Spinal cord (tissue), 10 donors: ENCODE results near the gene SERPINB6. TPM values are rescaled to one million over a fixed set of nuclear protein-coding genes. Genes with fewer than 3 reads are reported as not detected.
"Not testable (repeated sequence)": the region's sequence is repeated elsewhere in the genome, so short reads cannot be mapped to it uniquely, and the experiment has no call there.

Experiments
- DNase-seq, 6 donors: peaks; one replicate each; pipeline versions ENCODE4 v3.0.0 to v3.0.0-alpha.2; 2013 to 2015; ENCODE audit warnings: low spot score in 6 of 6, low read depth in 4 of 6
- H3K27ac ChIP-seq: one replicate; pipeline ENCODE4 v1.5.1; 2013; ENCODE audit warnings: low read depth, low read length, control low read depth
- H3K27me3 ChIP-seq: one replicate; pipeline ENCODE4 v1.6.1; 2013; ENCODE audit warnings: low read length; ENCODE audit not compliant: control insufficient read depth, insufficient read depth
- H3K36me3 ChIP-seq: one replicate; pipeline ENCODE4 v1.6.1; 2013; ENCODE audit warnings: low read length; ENCODE audit not compliant: control insufficient read depth, insufficient read depth
- H3K4me1 ChIP-seq: one replicate; pipeline ENCODE4 v1.6.1; 2013; ENCODE audit warnings: low read length; ENCODE audit not compliant: control insufficient read depth, insufficient read depth
- H3K4me3 ChIP-seq: one replicate; pipeline ENCODE4 v1.5.1; 2013; ENCODE audit warnings: low read depth, low read length, control low read depth
- H3K9me3 ChIP-seq: one replicate; pipeline ENCODE4 v1.6.1; 2013; ENCODE audit warnings: low read length; ENCODE audit not compliant: control insufficient read depth, insufficient read depth
- WGBS: methylation state at CpG from one replicate; pipeline ENCODE4 v1.1.5; 2013; ENCODE audit warnings: missing lambda C conversion rate; ENCODE audit not compliant: insufficient coverage; 5-methylcytosine and 5-hydroxymethylcytosine counted together
- polyA plus RNA-seq, 2 donors: library from polyadenylated mRNA; unstranded; fragments of 120-200 nt; gene quantifications; one replicate each; pipeline ENCODE4 v1.2.1, GENCODE V29; 2013; ENCODE audit not compliant: insufficient read length in 2 of 2
- total RNA-seq, 2 donors: library from RNA; depleted of rRNA in 1 of 2; stranded (reverse); fragments of 120-200 nt in 1 of 2; fragments of >200 nt in 1 of 2; gene quantifications; one replicate each; pipeline versions ENCODE4 v1.2.3 to v1.2.4, GENCODE V29; 2013 to 2014
- donor health status: healthy.

The SERPINB6 gene
- total and polyA plus RNA-seq, 4 donors: 43.1 to 82.5 (median 76.8) TPM

GRCh38 chr6:3013486-3013885 is 42.1 kb upstream of the SERPINB6 start:
- peaks cover 41% of the 10 kb centered on the region for H3K36me3 ChIP-seq

GRCh38 chr6:3011592-3011991 is 40.2 kb upstream of the SERPINB6 start:
- H3K9me3 ChIP-seq: peaks cover 2% of the 10 kb centered on the region
- no peaks in the 10 kb centered on the region for H3K4me1 ChIP-seq
- DNase-seq: no peak
- H3K4me3 ChIP-seq: no peak overlapping the region
- peaks cover 35% of the 10 kb centered on the region for H3K36me3 ChIP-seq
- no peak overlapping the region for H3K27ac ChIP-seq
- H3K27me3 ChIP-seq: no peaks in the 10 kb centered on the region

More at GRCh38 chr6:3013486-3013885, 42.1 kb upstream of the SERPINB6 start:
- DNase-seq: no peak
- H3K4me1 ChIP-seq: no peaks in the 10 kb centered on the region
- H3K27me3 ChIP-seq: no peaks in the 10 kb centered on the region
- H3K4me3 ChIP-seq: no peak overlapping the region
- H3K27ac ChIP-seq: no peak overlapping the region
- H3K9me3 ChIP-seq: peaks cover 2% of the 10 kb centered on the region
- 81% methylated on average over 2 of the region's 2 CpGs for WGBS

- Histone ChIP-seq H3K27ac (no peak overlapping the region), H3K4me3 (no peak overlapping the region), H3K9me3 (peaks cover 2% of the 10 kb centered on the region), H3K36me3 (peaks cover 32% of the 10 kb centered on the region), H3K27me3 (no peaks in the 10 kb centered on the region), H3K4me1 (no peaks in the 10 kb centered on the region)
- no peak for DNase-seq
Measured at GRCh38 chr6:3011158-3011557, 39.8 kb upstream of the SERPINB6 start.

- peaks cover 30% of the 10 kb centered on the region for H3K36me3 ChIP-seq
- H3K27me3 ChIP-seq: no peaks in the 10 kb centered on the region
- 100% methylated on average over 1 of the region's 3 CpGs for WGBS
Measured at GRCh38 chr6:3009930-3010329, 38.6 kb upstream of the SERPINB6 start.

GRCh38 chr6:3008712-3009265 is 37.4 kb upstream of the SERPINB6 start:
- H3K4me3 ChIP-seq, DNase-seq, H3K27me3 ChIP-seq, H3K4me1 ChIP-seq, H3K9me3 ChIP-seq, H3K27ac ChIP-seq: not testable (repeated sequence)
- H3K36me3 ChIP-seq: peaks cover 29% of the 10 kb centered on the region
- WGBS: 50% methylated on average over 10 of the region's 17 CpGs

More at GRCh38 chr6:3009930-3010329, 38.6 kb upstream of the SERPINB6 start:
- Histone ChIP-seq H3K4me1 (no peaks in the 10 kb centered on the region), H3K9me3 (peaks cover 2% of the 10 kb centered on the region), H3K4me3 (no peak overlapping the region), H3K27ac (no peak overlapping the region)
- DNase-seq: no peak

- DNase-seq: no peak
- no peak overlapping the region for H3K4me3 ChIP-seq
- no peaks in the 10 kb centered on the region for H3K4me1 ChIP-seq
- H3K27me3 ChIP-seq: no peaks in the 10 kb centered on the region
- peaks cover 2% of the 10 kb centered on the region for H3K9me3 ChIP-seq
- no peak overlapping the region for H3K27ac ChIP-seq
- H3K36me3 ChIP-seq: peaks cover 25% of the 10 kb centered on the region
- 70% methylated on average over 3 of the region's 3 CpGs for WGBS
Measured at GRCh38 chr6:3007571-3007970, 36.2 kb upstream of the SERPINB6 start.

- H3K9me3 ChIP-seq: peaks cover 2% of the 10 kb centered on the region
- no peaks in the 10 kb centered on the region for H3K27me3 ChIP-seq
- H3K4me3 ChIP-seq: no peak overlapping the region
- H3K27ac ChIP-seq: no peak overlapping the region
- WGBS: 100% methylated on average over 1 of the region's 5 CpGs
- DNase-seq: no peak
- H3K36me3 ChIP-seq: peaks cover 25% of the 10 kb centered on the region
- no peaks in the 10 kb centered on the region for H3K4me1 ChIP-seq
Measured at GRCh38 chr6:3006476-3006875, 35.1 kb upstream of the SERPINB6 start.

GRCh38 chr6:3005874-3006273 is 34.5 kb upstream of the SERPINB6 start:
- Histone ChIP-seq H3K9me3 (no peaks in the 10 kb centered on the region), H3K27ac (no peak overlapping the region), H3K27me3 (no peaks in the 10 kb centered on the region), H3K36me3 (peaks cover 25% of the 10 kb centered on the region), H3K4me3 (no peak overlapping the region), H3K4me1 (no peaks in the 10 kb centered on the region)
- WGBS: 88% methylated on average over 9 of the region's 9 CpGs
- DNase-seq: no peak

GRCh38 chr6:3005077-3005476 is 33.7 kb upstream of the SERPINB6 start:
- Histone ChIP-seq H3K9me3 (no peaks in the 10 kb centered on the region), H3K4me3 (no peak overlapping the region), H3K27me3 (no peaks in the 10 kb centered on the region), H3K36me3 (peaks cover 20% of the 10 kb centered on the region), H3K27ac (no peak overlapping the region), H3K4me1 (peaks cover 7% of the 10 kb centered on the region)
- WGBS: no CpG with 5 or more reads among the region's 9 CpGs
- no peak for DNase-seq

GRCh38 chr6:3003226-3003625 is 31.9 kb upstream of the SERPINB6 start:
- not testable (repeated sequence) for H3K27ac ChIP-seq, DNase-seq, H3K4me3 ChIP-seq, H3K9me3 ChIP-seq, H3K27me3 ChIP-seq
- peaks cover 23% of the 10 kb centered on the region for H3K4me1 ChIP-seq
- 100% methylated on average over 1 of the region's 5 CpGs for WGBS
- peaks cover 20% of the 10 kb centered on the region for H3K36me3 ChIP-seq
